T-helper 1 cell treated with Interleukin-12 subunit alpha and Interleukin-12 subunit beta and Interleukin-4 antibody, amounts not matched to agents 30 μg/mL and 1 μg/mL, for 36 hours (primary cell): ENCODE measurements around the gene SOX18.

Source experiments
- H3K27ac Mint-ChIP-seq: one replicate; pipeline ENCODE4 v1.8.0; 2021; ENCODE audit warnings: mild to moderate bottlenecking, mixed read lengths
- H3K27me3 Mint-ChIP-seq: one replicate; pipeline ENCODE4 v1.8.0; 2021; ENCODE audit warnings: low read depth, mixed read lengths
- H3K36me3 Mint-ChIP-seq: one replicate; pipeline ENCODE4 v1.8.0; 2021; ENCODE audit warnings: low read depth, mixed read lengths
- H3K4me1 Mint-ChIP-seq: one replicate; pipeline ENCODE4 v1.8.0; 2021; ENCODE audit warnings: low read depth, mixed read lengths
- H3K4me3 Mint-ChIP-seq: one replicate; pipeline ENCODE4 v1.8.0; 2021; ENCODE audit warnings: mild to moderate bottlenecking, moderate library complexity, mixed read lengths
- H3K9me3 Mint-ChIP-seq: one replicate; pipeline ENCODE4 v1.8.0; 2021; ENCODE audit warnings: mixed read lengths

Gene SOX18

DNA sequence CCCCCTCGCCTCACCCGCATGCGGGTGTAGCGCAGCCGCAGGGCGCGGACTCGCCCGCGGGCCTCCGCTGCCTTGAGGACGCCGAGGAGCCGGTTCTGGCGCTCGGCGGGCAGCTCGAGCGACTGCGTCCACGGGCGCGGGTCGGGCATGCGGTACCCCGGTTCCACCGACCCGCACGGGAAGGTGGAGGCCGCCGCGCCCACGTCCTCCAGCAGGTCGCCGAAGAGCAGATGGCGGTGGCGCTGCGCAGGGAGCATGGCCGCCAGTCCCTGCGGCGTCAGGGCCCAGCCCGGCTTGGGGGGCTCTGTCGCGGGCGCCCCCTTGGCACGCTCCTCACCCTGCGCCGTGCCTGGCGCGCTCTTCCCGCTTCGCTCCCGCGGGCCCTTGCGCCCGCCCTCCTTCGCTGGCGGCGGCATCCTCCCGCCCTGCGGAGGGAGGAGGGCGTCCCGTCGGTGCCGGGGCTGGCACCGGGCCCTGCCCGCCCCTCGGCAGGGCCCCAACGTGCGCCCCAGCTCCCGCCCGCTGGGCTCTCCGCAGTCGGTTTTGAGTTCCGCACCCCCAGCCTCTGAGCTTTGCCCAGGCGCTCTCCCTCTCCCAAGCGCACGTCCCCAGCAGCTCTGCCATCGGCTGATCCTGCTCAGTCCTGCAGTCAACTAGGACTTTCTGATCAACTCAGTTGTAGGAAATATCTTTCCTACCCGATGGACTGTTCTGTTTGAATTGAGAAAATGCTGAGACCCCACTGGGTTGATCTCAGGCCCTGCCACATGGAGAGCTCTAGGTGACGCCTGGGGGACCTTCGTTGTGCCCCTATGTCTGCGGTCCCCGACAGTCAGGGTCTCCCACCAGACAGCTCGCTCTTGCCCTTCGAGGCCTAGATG is 34.6 kb upstream of the SOX18 start, which contains the start of gene LKAAEAR1:
LKAAEAR1 (minus strand) TSS at position 595 of the 881 bp plus-strand sequence; CDS start at position 416, 179 bp downstream.
- peak within 1 kb of the TSS; percentile 19 for H3K27ac Mint-ChIP-seq
- H3K27me3 Mint-ChIP-seq, result peaks cover 44% of the 10 kb centered on the region
- peaks cover 13% of the 10 kb centered on the region for H3K4me1 Mint-ChIP-seq
- H3K9me3 Mint-ChIP-seq, result no peaks in the 10 kb centered on the region
- H3K4me3 Mint-ChIP-seq, result peak within 1 kb of the TSS; percentile 78
- H3K36me3 Mint-ChIP-seq, result peaks cover 1% of the 10 kb centered on the region

- peaks cover 37% of the 10 kb centered on the region for H3K27me3 Mint-ChIP-seq
- H3K27ac Mint-ChIP-seq, result no peak overlapping the region
Measured at GRCh38 chr20:64083378-64083803, 34.0 kb upstream of the SOX18 start.

GRCh38 chr20:64082820-64083377 is 33.5 kb upstream of the SOX18 start:
- no peaks in the 10 kb centered on the region for H3K9me3 Mint-ChIP-seq
- peaks cover 2% of the 10 kb centered on the region for H3K36me3 Mint-ChIP-seq
- peaks cover 14% of the 10 kb centered on the region for H3K4me1 Mint-ChIP-seq
- H3K27ac Mint-ChIP-seq, result no peak overlapping the region
- H3K27me3 Mint-ChIP-seq, result peaks cover 34% of the 10 kb centered on the region
- peak overlapping the region; percentile 71 for H3K4me3 Mint-ChIP-seq

More at GRCh38 chr20:64083378-64083803, 34.0 kb upstream of the SOX18 start:
- Mint-ChIP-seq H3K36me3 (peaks cover 2% of the 10 kb centered on the region), H3K9me3 (no peaks in the 10 kb centered on the region), H3K4me3 (peak overlapping the region; percentile 71), H3K4me1 (peaks cover 13% of the 10 kb centered on the region)

- Mint-ChIP-seq H3K27me3 (peaks cover 34% of the 10 kb centered on the region), H3K9me3 (no peaks in the 10 kb centered on the region), H3K36me3 (peaks cover 5% of the 10 kb centered on the region), H3K4me3 (peak overlapping the region; percentile 60), H3K27ac (peak overlapping the region; percentile 68), H3K4me1 (peaks cover 17% of the 10 kb centered on the region)
Measured at GRCh38 chr20:64082126-64082731, 32.8 kb upstream of the SOX18 start.

DNA sequence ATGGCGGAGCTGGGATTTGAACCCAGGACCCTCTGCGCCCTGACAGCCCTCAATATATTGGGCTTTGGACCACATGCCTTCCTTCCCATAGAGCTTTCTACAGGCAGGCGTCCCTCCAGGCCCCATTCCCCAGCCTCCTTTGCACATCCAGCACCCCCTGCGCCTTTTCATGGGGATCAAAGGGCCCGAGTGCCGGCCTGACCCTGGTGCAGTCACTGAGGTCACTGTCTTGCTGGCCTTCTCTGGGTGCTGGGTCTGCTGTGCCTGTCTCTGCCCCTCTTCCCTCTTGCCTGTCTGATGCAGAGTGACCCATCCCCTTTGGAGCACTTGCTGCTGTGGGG is 32.2 kb upstream of the SOX18 start:
- Mint-ChIP-seq H3K4me1 (peaks cover 20% of the 10 kb centered on the region), H3K27ac (peak overlapping the region; percentile 38), H3K36me3 (peaks cover 5% of the 10 kb centered on the region), H3K4me3 (peak overlapping the region; percentile 44), H3K9me3 (no peaks in the 10 kb centered on the region), H3K27me3 (peaks cover 31% of the 10 kb centered on the region)

DNA sequence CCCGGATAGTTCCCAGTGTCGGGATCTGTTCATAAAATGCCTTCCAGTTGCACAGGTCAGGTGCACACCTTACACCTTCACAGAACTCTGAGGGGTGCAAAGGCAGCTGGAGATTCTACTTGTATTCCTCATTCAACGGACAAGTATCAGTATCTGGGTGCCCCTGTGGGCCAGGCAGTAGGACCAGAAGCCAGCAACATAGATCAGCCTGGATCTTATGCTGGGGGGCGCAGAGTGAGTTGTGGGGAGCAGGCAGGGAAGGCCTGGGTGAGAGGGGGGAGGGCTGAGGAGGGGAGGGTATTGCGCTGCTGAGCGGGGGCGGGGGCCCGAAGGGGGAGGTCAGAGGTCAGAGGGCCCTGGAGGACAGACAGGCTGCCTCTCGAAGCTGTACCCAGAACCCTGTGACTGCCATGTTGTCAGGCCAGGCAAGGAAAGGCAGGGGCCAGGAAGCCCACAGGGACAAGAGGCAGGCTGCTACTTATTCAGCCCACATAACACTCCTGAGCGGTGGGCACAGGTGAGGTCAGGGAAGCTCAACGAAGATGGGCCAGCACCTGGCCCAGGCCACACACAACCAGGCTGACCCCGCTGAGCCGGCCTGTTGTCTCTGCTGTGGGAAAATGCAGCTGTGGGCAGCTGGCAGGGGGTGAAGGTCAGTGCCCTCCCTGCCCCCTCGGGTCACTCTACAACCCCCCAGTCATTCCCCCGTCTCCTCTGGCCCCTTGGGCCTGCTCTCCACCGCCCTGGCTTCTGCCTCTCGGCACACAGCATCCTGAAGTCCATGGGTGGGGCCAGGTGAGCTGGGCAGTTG is 31.6 kb upstream of the SOX18 start:
- H3K4me1 Mint-ChIP-seq, result peaks cover 20% of the 10 kb centered on the region
- peak overlapping the region; percentile 20 for H3K27ac Mint-ChIP-seq
- H3K27me3 Mint-ChIP-seq, result peaks cover 25% of the 10 kb centered on the region
- H3K4me3 Mint-ChIP-seq, result peak overlapping the region; percentile 74
- no peaks in the 10 kb centered on the region for H3K9me3 Mint-ChIP-seq
- peaks cover 5% of the 10 kb centered on the region for H3K36me3 Mint-ChIP-seq

DNA sequence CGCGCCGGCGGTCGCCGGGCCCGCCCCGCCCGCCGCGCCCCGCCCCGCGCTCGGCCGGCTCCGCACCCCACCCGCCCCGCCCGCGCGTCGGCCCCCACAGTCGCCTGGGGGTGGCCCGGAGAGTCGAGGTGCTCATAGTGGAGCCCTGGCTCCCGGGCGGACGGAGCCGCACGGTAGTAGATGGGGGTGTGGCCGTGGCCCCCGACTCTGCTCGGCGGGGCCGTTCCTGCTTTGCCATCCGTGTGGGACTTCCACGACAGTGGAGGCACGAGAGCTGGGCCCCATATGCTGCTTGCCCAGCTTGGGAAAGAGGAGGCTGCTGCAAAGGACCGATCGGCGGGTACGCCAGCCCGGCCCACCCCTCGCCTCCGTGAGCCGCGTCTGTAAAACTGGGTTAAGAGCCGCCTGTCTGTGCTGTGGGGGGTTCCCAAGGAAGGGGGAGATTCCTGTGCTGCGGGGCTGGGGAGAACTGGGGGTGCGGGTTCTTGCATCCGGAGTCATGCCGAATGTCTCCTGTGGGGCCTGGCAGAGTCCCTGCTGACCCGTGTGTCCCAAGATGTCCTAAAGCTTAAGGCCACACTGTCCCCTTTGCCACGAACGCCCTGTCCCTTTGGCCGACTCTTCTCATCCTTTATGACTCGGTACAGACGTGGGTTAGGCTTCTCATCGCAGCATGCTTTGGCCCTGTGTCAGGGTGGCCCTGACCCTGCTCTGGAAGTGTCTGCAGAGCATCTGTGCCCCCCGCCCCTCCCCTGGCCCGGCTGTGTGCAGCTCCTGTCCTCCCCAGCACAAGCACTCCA is 30.8 kb upstream of the SOX18 start, which contains the start of gene OPRL1:
OPRL1 (plus strand) TSS at position 70 of the 800 bp plus-strand sequence. CDS start 12,639 bp downstream, outside the sequence.
- H3K27ac Mint-ChIP-seq, result peak within 1 kb of the TSS; percentile 84
- peaks cover 20% of the 10 kb centered on the region for H3K4me1 Mint-ChIP-seq
- H3K36me3 Mint-ChIP-seq, result peaks cover 11% of the 10 kb centered on the region
- peaks cover 17% of the 10 kb centered on the region for H3K27me3 Mint-ChIP-seq
- H3K4me3 Mint-ChIP-seq, result peak within 1 kb of the TSS; percentile 93
- H3K9me3 Mint-ChIP-seq, result no peaks in the 10 kb centered on the region

- peak within 1 kb of the TSS; percentile 84 for H3K27ac Mint-ChIP-seq
- peaks cover 11% of the 10 kb centered on the region for H3K36me3 Mint-ChIP-seq
- H3K9me3 Mint-ChIP-seq, result no peaks in the 10 kb centered on the region
- H3K4me3 Mint-ChIP-seq, result peak within 1 kb of the TSS; percentile 93
- H3K4me1 Mint-ChIP-seq, result peaks cover 20% of the 10 kb centered on the region
- peaks cover 10% of the 10 kb centered on the region for H3K27me3 Mint-ChIP-seq
Measured at GRCh38 chr20:64079273-64080012, 30.0 kb upstream of the SOX18 start, which contains the start of gene RGS19. Gene RGS19, minus strand, starts transcription at chr20:64079518. Its CDS starts 2,632 bp downstream, at chr20:64076886.

- peak overlapping the region; percentile 93 for H3K4me3 Mint-ChIP-seq
- peaks cover 6% of the 10 kb centered on the region for H3K27me3 Mint-ChIP-seq
- peaks cover 15% of the 10 kb centered on the region for H3K36me3 Mint-ChIP-seq
- peak overlapping the region; percentile 84 for H3K27ac Mint-ChIP-seq
- H3K4me1 Mint-ChIP-seq, result peaks cover 20% of the 10 kb centered on the region
- H3K9me3 Mint-ChIP-seq, result no peaks in the 10 kb centered on the region
Measured at GRCh38 chr20:64078934-64079272, 29.5 kb upstream of the SOX18 start.

DNA sequence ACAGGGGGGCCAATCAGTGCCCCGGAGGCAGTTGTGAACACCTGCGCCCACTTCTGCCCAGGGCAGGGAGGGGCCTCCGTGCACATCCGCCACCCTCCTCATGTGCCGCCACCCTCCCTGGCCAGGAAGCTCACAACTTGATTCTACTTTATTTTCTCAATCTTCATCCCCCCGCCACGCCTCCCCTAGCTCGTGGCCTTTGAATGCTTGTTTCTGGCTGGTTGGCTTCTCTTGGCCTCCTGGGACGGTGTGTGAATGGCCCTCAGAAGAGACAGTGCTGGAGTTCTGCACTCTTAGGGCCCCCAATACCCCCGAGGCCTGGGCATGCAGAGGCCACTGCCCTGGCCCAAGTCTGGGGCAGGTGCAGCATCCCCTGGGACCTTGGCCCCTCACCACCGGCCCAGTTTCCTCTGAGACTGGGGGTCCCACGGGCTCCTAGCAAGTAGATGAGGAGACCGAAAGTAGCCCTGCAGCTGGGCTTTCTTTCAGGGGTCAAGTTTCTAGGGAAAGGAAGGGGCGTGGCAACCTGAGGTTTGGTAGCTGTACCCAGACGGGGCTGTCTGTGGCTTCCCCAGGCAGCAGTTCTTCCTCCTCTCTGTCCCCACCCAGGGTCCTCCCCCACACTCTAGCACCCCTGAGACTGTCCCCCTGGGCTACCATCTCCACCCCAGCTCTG is 28.6 kb upstream of the SOX18 start:
- Mint-ChIP-seq H3K9me3 (no peaks in the 10 kb centered on the region), H3K36me3 (peaks cover 19% of the 10 kb centered on the region), H3K27me3 (peaks cover 6% of the 10 kb centered on the region), H3K27ac (peak overlapping the region; percentile 84), H3K4me1 (peaks cover 20% of the 10 kb centered on the region), H3K4me3 (peak overlapping the region; percentile 93)

DNA sequence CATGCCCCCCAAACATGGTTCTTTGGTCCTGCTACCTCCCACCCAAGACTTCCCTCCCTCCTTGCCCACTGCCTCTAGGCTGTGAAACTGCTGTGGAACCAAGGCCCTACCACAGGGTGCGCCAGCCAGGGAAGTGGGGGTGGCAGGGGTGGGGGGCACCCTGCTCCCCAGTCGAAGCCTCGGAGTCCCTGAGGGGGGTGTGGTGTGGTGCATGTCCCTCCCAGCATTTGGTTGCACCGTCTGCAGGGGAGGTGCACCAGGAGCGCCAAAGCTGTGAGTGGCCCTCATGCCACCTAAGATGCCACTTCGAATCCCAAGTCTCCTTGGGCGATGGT is 28.1 kb upstream of the SOX18 start:
- Mint-ChIP-seq H3K27me3 (peaks cover 6% of the 10 kb centered on the region), H3K27ac (peak overlapping the region; percentile 79), H3K9me3 (no peaks in the 10 kb centered on the region), H3K4me3 (peak overlapping the region; percentile 93), H3K36me3 (peaks cover 20% of the 10 kb centered on the region), H3K4me1 (peaks cover 19% of the 10 kb centered on the region)

- H3K27ac Mint-ChIP-seq, result peak overlapping the region; percentile 77
- peaks cover 17% of the 10 kb centered on the region for H3K4me1 Mint-ChIP-seq
- no peaks in the 10 kb centered on the region for H3K9me3 Mint-ChIP-seq
- peaks cover 24% of the 10 kb centered on the region for H3K36me3 Mint-ChIP-seq
- peaks cover 6% of the 10 kb centered on the region for H3K27me3 Mint-ChIP-seq
- H3K4me3 Mint-ChIP-seq, result peak overlapping the region; percentile 93
Measured at GRCh38 chr20:64077094-64077493, 27.7 kb upstream of the SOX18 start.
